Thyroid gland (tissue), 4 donors: Measurements from ENCODE around the gene NMRAL1. TPM values are rescaled to one million over a fixed set of nuclear protein-coding genes. Genes with fewer than 3 reads are reported as not detected.

Source experiments
- DNase-seq, 2 donors: peaks; one replicate each; pipeline ENCODE4 v3.0.0-alpha.2; 2019
- H3K27ac ChIP-seq, 3 donors: fragments of 200-600 bp; sonication (generic); 1 replicate in 2 of 3; 2 replicates in 1 of 3; pipeline ENCODE4 v1.5.1; 2016 to 2019; ENCODE audit warnings: mild to moderate bottlenecking in 1 of 3, moderate library complexity in 1 of 3
- H3K27me3 ChIP-seq: fragments of 200-600 bp; sonication (generic); one replicate; pipeline ENCODE4 v1.5.1; 2019
- H3K36me3 ChIP-seq, 2 donors: fragments of 200-600 bp; sonication (generic); one replicate each; pipeline ENCODE4 v1.5.1; 2016 to 2019
- H3K4me1 ChIP-seq, 2 donors: fragments of 200-600 bp; sonication (generic); one replicate each; pipeline ENCODE4 v1.5.1; 2017 to 2019
- H3K4me3 ChIP-seq, 3 donors: fragments of 200-600 bp; sonication (generic); replicated peaks in 1 of 3; 1 replicate in 2 of 3; 2 replicates in 1 of 3; pipeline ENCODE4 v1.5.1; 2016; ENCODE audit warnings: mild to moderate bottlenecking in 1 of 3
- H3K9me3 ChIP-seq: fragments of 200-600 bp; sonication (generic); one replicate; pipeline ENCODE4 v1.5.1; 2017
- POLR2A ChIP-seq, 2 donors: fragments of 450-650 bp; IDR thresholded peaks; one replicate each; pipeline ENCODE4 v1.6.1; 2017; ENCODE audit warnings: antibody characterized with exemption in 2 of 2, mild to moderate bottlenecking in 2 of 2, moderate library complexity in 1 of 2
- WGBS, 2 donors: methylation state at CpG; one replicate each; pipeline ENCODE4 v1.1.5; 2017; 5-methylcytosine and 5-hydroxymethylcytosine counted together
- intact Hi-C: fragments of 100-400 bp; cut with DNase I; formaldehyde crosslinking; loops from one replicate; pipeline ENCODE4 v1.15.1; 2023
- total RNA-seq, 4 donors: library from RNA; depleted of rRNA; stranded (reverse); fragments of >200 nt; gene quantifications; one replicate each; pipeline ENCODE4 v1.2.3, GENCODE V29; 2016
- TF ChIP-seq, protein P1 (sequence below), 6 experiments: fragments of 200-600 bp in 3 of 6; fragments of 450-650 bp in 3 of 6; sonication (generic) in 3 of 6; IDR thresholded peaks; one replicate each; pipeline ENCODE4 v1.5.1; 2016 to 2019; ENCODE audit warnings: antibody characterized with exemption in 6 of 6, mild to moderate bottlenecking in 2 of 6, inconsistent platforms in 1 of 6, moderate library complexity in 1 of 6

The NMRAL1 gene
- total RNA-seq, 4 donors from 2014 or later, result 40.0 to 88.8 (median 57.6) TPM

DNA sequence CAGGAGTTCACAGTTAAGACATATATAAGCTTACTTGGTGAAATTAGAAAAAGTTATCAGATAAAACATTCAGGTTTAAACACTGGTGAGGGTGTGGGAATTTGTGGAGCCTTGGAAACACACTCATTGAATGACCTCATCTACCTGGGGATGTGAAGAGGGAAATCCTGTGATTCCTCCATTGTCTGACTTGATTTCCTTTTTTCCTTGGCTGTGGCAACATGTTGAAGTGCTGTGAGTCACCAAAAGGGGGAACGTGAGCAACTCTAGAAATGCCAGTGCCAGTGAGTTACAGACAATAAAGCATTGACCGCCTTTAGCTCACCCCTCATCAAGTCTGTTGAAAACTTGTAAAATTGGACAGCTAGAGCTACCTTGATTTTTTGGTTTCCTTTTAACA, 3.5 kb upstream of the NMRAL1 start:
- TF ChIP-seq, protein P1, sequence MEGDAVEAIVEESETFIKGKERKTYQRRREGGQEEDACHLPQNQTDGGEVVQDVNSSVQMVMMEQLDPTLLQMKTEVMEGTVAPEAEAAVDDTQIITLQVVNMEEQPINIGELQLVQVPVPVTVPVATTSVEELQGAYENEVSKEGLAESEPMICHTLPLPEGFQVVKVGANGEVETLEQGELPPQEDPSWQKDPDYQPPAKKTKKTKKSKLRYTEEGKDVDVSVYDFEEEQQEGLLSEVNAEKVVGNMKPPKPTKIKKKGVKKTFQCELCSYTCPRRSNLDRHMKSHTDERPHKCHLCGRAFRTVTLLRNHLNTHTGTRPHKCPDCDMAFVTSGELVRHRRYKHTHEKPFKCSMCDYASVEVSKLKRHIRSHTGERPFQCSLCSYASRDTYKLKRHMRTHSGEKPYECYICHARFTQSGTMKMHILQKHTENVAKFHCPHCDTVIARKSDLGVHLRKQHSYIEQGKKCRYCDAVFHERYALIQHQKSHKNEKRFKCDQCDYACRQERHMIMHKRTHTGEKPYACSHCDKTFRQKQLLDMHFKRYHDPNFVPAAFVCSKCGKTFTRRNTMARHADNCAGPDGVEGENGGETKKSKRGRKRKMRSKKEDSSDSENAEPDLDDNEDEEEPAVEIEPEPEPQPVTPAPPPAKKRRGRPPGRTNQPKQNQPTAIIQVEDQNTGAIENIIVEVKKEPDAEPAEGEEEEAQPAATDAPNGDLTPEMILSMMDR (IDR thresholded peaks at IDR 0.05), result peak in 2 of 6 experiments; percentile 10 to 21
- no peak for TF ChIP-seq POLR2A (IDR thresholded peaks at IDR 0.05)
- intact Hi-C loops, result no loop called here
- WGBS, 2 donors, result 48 to 58% methylated on average over 2 of the region's 2 CpGs
- Histone ChIP-seq H3K4me3 (no peak overlapping the region), H3K9me3 (no peaks in the 10 kb centered on the region), H3K4me1 (peaks cover 21 to 26% of the 10 kb centered on the region in 2 donors), H3K27ac (peak overlapping the region in 2 of 3 donors; percentile 17 to 70), H3K27me3 (no peaks in the 10 kb centered on the region), H3K36me3 (no peaks in the 10 kb centered on the region)
- DNase-seq, result peak in 1 of 2 donors; percentile 16

DNA sequence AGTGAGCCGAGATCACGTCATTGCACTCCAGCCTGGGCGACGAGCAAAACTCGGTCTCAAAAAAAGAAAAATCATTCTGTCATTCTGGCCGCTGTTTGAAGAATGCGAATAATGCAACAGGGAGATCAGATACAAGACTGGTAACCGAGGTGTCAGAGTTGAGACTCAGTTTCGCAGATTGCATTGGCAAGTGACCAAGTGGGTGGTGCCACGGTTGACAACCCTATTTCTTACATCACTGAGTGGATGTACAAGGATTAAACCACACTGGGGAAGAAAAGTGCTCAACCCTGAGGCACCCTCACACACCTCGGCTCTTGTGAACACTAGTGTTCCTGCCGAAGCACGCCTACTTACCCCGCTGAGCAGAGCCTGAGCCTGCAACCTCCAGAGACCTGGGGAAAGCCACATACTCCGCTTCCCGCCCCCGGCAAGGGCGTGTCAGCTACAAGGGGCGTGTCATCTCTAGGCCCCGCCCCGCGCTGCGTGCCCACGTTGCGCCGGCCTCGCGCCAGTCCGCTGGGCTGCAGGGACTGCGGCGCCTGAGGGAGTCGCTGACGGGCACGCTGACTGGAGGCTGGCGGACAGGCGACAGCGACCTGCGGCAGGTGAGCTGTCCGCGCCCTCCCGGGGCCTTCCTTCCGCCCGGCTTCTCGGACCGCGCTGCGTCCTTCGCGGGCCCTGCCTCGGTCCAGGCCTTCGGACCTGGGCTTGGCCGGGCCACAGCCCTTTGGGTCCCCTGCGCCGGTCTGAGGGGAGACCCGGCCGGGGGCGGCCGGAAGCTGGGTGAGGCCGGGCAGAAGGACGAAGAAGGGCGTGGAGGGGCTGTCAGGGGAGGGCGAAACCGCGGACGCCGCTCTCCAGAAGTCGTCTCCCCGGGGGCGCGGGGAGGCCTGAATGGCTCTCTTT, 1.7 kb upstream of the NMRAL1 start, which contains the start of gene HMOX2:
TSS of gene HMOX2 (plus strand) at position 519 of the 909 bp plus-strand sequence. CDS start 29,127 bp downstream, outside the sequence.
- no peaks in the 10 kb centered on the region for H3K36me3 ChIP-seq

DNA sequence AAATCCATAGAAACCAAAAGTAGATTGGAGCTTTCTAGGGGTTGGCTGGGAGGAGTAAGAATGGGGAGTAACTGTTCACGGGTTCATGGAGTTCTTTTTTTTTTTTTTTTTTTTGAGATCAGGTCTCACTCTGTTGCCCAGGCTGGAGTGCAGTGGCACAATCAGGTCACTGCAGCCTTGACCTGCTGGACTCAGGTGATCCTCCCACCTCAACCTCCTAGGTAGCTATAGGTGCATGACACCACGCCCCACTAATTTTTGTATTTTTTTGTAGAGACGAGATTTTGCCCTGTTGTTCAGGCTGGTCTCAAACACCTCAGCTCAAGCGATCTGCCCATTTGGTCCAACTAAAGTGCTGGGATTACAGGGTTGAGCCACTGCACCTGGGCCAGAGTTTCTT, 1.5 kb downstream of the NMRAL1 start:
- no peak overlapping the region for H3K4me3 ChIP-seq
- no peak overlapping the region for H3K27ac ChIP-seq
- intact Hi-C loops, result no loop called here
- peaks cover 20 to 25% of the 10 kb centered on the region in 2 donors for H3K4me1 ChIP-seq
- no peak for TF ChIP-seq POLR2A (IDR thresholded peaks at IDR 0.05)
- TF ChIP-seq, protein P1 (IDR thresholded peaks at IDR 0.05), result no peak
- H3K36me3 ChIP-seq, result peaks cover 5 to 6% of the 10 kb centered on the region in 2 donors
- WGBS, 2 donors, result 42 to 48% methylated on average over 4 of the region's 4 CpGs
- no peaks in the 10 kb centered on the region for H3K27me3 ChIP-seq
- no peaks in the 10 kb centered on the region for H3K9me3 ChIP-seq
- DNase-seq, result peak; percentile 24 to 43

More for the DNA sequence above, 1.7 kb upstream of the NMRAL1 start, which contains the start of gene HMOX2:
- Histone ChIP-seq H3K9me3 (no peaks in the 10 kb centered on the region), H3K27me3 (no peaks in the 10 kb centered on the region), H3K4me3 (peak within 1 kb of the TSS; percentile 19 to 87 (median 85)), H3K27ac (peak within 1 kb of the TSS; percentile 12 to 90 (median 70)), H3K4me1 (peaks cover 21 to 26% of the 10 kb centered on the region in 2 donors)
- peak; percentile 93 to 94 for DNase-seq
- peak; percentile 65 to 99 for TF ChIP-seq POLR2A (IDR thresholded peaks at IDR 0.05)
- TF ChIP-seq, protein P1 (IDR thresholded peaks at IDR 0.05), result peak in 4 of 6 experiments; percentile 27 to 60 (median 52)
- 28 to 45% methylated on average over 13 to 21 of the region's 70 CpGs for WGBS, 2 donors
- intact Hi-C loops, result no loop called here

DNA sequence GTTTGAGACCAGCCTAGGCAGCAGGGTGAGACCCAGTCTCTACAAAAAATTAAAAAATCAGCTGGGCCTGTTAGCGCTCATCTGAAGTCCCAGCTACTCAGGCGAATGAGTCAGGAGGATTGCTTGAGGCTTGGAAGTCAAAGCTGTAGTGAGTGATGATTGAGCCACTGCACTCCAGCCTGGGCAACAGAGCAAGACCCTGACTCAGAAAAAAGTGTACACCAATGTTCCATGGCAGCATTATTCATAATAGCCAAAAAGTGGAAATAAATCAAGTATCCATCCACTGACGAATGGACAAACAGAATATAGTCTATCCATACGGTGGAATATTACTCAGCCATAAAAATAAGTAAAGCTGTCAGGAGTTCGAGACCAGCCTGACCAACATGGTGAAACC, 2.6 kb downstream of the NMRAL1 start:
- H3K9me3 ChIP-seq, result no peaks in the 10 kb centered on the region
- H3K36me3 ChIP-seq, result peaks cover 5 to 6% of the 10 kb centered on the region in 2 donors
- DNase-seq, result no peak
- no peaks in the 10 kb centered on the region for H3K27me3 ChIP-seq
- no peak overlapping the region for H3K27ac ChIP-seq
- TF ChIP-seq, protein P1 (IDR thresholded peaks at IDR 0.05), result no peak
- no peak for TF ChIP-seq POLR2A (IDR thresholded peaks at IDR 0.05)
- 95% methylated on average over 5 of the region's 5 CpGs for WGBS, 2 donors
- no peak overlapping the region for H3K4me3 ChIP-seq
- peaks cover 15% of the 10 kb centered on the region in 2 donors for H3K4me1 ChIP-seq
- intact Hi-C loops, result no loop called here

DNA sequence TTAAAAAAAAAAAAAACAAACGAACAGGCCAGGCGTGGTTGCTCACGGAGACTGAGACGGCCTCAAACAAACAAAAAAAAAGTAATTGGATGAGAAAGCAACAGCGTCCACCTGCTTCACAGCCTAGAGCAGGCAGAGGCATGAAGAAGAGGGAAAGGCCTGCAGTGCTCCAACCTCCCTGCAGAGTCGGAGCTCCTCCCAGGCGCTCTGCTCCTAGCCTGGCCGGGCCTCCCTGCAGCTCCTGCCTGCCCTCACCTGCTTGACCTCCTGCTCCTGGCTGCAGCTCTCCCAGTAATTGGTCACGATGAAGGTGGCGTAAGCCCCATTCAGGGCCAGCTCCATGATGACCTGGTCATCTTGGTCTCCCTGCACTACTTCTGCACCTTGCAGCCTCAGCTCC, 5.5 kb downstream of the NMRAL1 start:
- intact Hi-C loops, result no loop called here
- H3K9me3 ChIP-seq, result no peaks in the 10 kb centered on the region
- TF ChIP-seq, protein P1 (IDR thresholded peaks at IDR 0.05), result no peak
- TF ChIP-seq POLR2A (IDR thresholded peaks at IDR 0.05), result no peak
- peaks cover 25 to 29% of the 10 kb centered on the region in 2 donors for H3K36me3 ChIP-seq
- no peak for DNase-seq
- no peak overlapping the region for H3K4me3 ChIP-seq
- peaks cover 0 to 2% of the 10 kb centered on the region in 2 donors for H3K4me1 ChIP-seq
- H3K27ac ChIP-seq, result no peak overlapping the region
- H3K27me3 ChIP-seq, result no peaks in the 10 kb centered on the region
- 90 to 94% methylated on average over 10 of the region's 10 CpGs for WGBS, 2 donors
